Spleen (tissue), 7 donors: ENCODE data around the gene DDX54.

ENCODE experiments used
- CTCF ChIP-seq, 11 experiments: fragments of 200-600 bp in 7 of 11; fragments of 450-650 bp in 4 of 11; sonication (generic) in 4 of 11; IDR thresholded peaks in 8 of 11; conservative IDR thresholded peaks in 3 of 11; 1 replicate in 7 of 11; 2 replicates in 4 of 11; pipeline versions ENCODE4 v1.4.0 to v1.8.0; 2016 to 2021; ENCODE audit warnings: antibody characterized with exemption in 11 of 11, inconsistent platforms in 4 of 11, mild to moderate bottlenecking in 1 of 11
- POLR2A ChIP-seq, 3 donors: fragments of 450-650 bp; IDR thresholded peaks; one replicate each; pipeline ENCODE4 v1.5.1; 2017; ENCODE audit warnings: antibody characterized with exemption in 3 of 3, mild to moderate bottlenecking in 1 of 3
- POLR2AphosphoS5 ChIP-seq, 3 donors: sonication (generic); formaldehyde crosslinking; IDR thresholded peaks; one replicate each; pipeline ENCODE4 v1.5.1; 2017; ENCODE audit warnings: antibody characterized with exemption in 3 of 3
- donor health status: DM: no; HTN: no; CAD: no; lungs with moderate emphysema.
- donor health status: DM: no; HTN: no; CAD: no.
- donor health status: DM: no; HTN: no; CAD: no.

- TF ChIP-seq CTCF (IDR thresholded peaks at IDR 0.05 in 8 of 11, conservative IDR thresholded peaks at IDR 0.05 in 3 of 11) (no peak), POLR2AphosphoS5 (IDR thresholded peaks at IDR 0.05) (no peak), POLR2A (IDR thresholded peaks at IDR 0.05) (no peak)
Observed at GRCh38 chr12:113180333-113180732, 4.9 kb downstream of the DDX54 start.
